Peyer's patch (tissue), 4 donors: ENCODE measurements around the gene FOXD3.

Experiments
- CTCF ChIP-seq, 6 experiments: fragments of 450-650 bp in 4 of 6; fragments of 200-600 bp in 2 of 6; sonication (generic) in 1 of 6; IDR thresholded peaks; one replicate each; pipeline ENCODE4 v1.5.1; 2017 to 2019; ENCODE audit warnings: antibody characterized with exemption in 6 of 6, mild to moderate bottlenecking in 3 of 6, moderate library complexity in 1 of 6
- POLR2A ChIP-seq, 2 donors: fragments of 450-650 bp; IDR thresholded peaks; one replicate each; pipeline ENCODE4 v1.5.1; 2017; ENCODE audit warnings: antibody characterized with exemption in 2 of 2, mild to moderate bottlenecking in 2 of 2, moderate library complexity in 2 of 2

GRCh38 chr1:63316598-63316983, 5.8 kb upstream of the FOXD3 start:
- TF ChIP-seq POLR2A (IDR thresholded peaks at IDR 0.05) (no peak), CTCF (IDR thresholded peaks at IDR 0.05) (no peak)
